ENCODE measurements around the gene HNRNPA0. TPM values are rescaled to one million over a fixed set of nuclear protein-coding genes. Genes with fewer than 3 reads are reported as not detected.
"Not testable (repeated sequence)": the region's sequence is repeated elsewhere in the genome, so short reads cannot be mapped to it uniquely, and the experiment has no call there.

HNRNPA0 gene
- total and polyA plus RNA-seq, 12 donors = 7.9 to 23.8 (median 17.4) TPM

DNA sequence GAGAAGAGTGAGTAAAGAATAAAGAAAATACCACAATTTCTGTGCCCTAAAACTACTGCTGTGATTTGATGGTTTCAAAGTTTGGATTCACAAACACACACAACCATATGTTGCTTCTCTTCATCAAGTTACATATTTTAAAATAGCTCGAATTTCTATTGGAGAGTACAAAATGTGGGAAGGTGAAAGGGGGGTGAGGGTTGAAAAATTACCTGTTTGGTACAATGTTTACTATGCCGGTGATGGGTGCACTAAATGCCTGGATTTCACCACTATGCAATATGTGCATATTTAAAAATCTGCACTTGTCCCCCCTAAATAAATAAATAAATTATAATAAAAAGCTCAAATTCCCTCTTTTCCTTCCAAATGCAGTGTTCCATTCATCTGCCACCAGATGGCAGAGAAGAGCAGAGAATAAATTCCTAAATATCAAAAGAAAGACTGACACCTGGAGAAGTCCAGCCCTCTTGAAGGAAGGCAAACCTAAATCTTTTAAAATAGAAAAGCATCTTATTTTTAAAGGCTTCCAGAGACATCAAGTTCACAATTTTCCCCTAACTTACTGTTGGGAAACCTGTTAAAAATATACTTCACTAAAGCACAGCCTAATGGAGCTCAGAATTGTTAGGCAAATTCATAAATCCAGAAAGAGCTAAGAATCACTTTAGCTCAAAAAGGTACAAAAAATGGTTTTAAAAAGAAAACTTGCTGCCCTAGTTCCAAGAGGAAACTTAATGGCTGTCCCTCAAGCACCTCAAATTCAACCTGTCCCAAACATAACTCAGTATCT is 24.8 kb upstream of the HNRNPA0 start:
- H3K27ac ChIP-seq = no peak overlapping the region
- ATAC-seq (no peak), DNase-seq (no peak)
- WGBS, 2 donors = 52 to 60% methylated on average over 2 of the region's 2 CpGs
- H3K4me1 ChIP-seq = peaks cover 0 to 13% (median 0%) of the 10 kb centered on the region in 9 donors
- TF ChIP-seq, protein P1, sequence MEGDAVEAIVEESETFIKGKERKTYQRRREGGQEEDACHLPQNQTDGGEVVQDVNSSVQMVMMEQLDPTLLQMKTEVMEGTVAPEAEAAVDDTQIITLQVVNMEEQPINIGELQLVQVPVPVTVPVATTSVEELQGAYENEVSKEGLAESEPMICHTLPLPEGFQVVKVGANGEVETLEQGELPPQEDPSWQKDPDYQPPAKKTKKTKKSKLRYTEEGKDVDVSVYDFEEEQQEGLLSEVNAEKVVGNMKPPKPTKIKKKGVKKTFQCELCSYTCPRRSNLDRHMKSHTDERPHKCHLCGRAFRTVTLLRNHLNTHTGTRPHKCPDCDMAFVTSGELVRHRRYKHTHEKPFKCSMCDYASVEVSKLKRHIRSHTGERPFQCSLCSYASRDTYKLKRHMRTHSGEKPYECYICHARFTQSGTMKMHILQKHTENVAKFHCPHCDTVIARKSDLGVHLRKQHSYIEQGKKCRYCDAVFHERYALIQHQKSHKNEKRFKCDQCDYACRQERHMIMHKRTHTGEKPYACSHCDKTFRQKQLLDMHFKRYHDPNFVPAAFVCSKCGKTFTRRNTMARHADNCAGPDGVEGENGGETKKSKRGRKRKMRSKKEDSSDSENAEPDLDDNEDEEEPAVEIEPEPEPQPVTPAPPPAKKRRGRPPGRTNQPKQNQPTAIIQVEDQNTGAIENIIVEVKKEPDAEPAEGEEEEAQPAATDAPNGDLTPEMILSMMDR (IDR thresholded peaks at IDR 0.05) = peak; percentile 56 to 88 (median 81)
- no peaks in the 10 kb centered on the region for H3K27me3 ChIP-seq
- H3K9me3 ChIP-seq = no peaks in the 10 kb centered on the region
- intact Hi-C loops (cut with DNase I) = loop anchor here in 6 of 10 donors (5.0 to 10.0 kb wide), 6 partner anchors 43 to 356 kb away; partner anchors contain the start of genes NME5 (in 3 of the 6), FAM13B (in 1 of the 6) and PKD2L2 (in 1 of the 6)
- no peak overlapping the region for H3K4me3 ChIP-seq
- no peaks in the 10 kb centered on the region for H3K36me3 ChIP-seq

DNA sequence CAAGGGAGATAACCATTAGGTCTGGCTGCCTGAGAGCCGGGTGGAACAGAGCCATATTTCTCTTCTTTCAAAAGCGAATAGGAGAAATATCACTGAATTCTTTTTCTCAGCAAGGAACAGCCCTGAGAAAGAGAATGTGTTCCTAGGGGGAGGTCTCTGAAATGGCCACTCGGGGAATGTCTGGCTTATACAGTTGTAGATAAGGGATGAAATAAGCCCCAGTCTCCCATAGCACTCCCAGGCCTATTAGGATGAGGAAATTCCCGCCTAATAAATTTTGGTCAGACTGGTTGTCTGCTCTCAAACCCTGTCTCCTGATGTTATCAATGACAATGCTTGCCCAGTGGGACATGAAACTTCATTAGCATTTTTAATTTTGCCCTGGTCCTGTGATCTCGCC is 13.8 kb upstream of the HNRNPA0 start:
- Histone ChIP-seq H3K36me3 (peaks cover 0 to 12% (median 0%) of the 10 kb centered on the region in 9 donors), H3K9me3 (peaks cover 0 to 29% (median 15%) of the 10 kb centered on the region in 11 donors)
- H3K27me3 ChIP-seq; H3K4me3 ChIP-seq; ATAC-seq; intact Hi-C loops (cut with DNase I); H3K4me1 ChIP-seq; H3K27ac ChIP-seq; DNase-seq: not testable (repeated sequence)
- 94 to 97% methylated on average over 5 of the region's 5 CpGs for WGBS, 2 donors

DNA sequence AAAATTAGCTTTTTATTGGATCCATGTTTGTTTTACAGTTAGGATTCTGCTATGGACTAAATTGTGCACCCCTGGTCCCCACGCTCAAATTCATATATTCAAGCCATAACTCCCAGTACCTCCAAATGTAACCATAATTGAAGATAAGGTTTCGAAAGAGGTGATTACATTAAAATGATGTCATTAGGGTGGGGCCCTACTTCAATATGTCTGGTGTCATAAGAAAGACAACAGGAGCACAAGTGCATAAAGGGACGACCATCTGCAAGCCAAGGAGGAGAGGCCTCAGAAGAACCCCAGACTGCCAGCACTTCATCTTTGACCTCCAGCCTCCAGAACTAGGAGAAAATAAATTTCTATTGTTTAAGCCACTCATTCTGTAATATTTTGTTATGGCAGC is 7.4 kb upstream of the HNRNPA0 start:
- TF ChIP-seq, protein P1 (IDR thresholded peaks at IDR 0.05) = no peak
- Histone ChIP-seq H3K27me3 (no peaks in the 10 kb centered on the region), H3K4me1 (no peaks in the 10 kb centered on the region), H3K27ac (no peak overlapping the region), H3K4me3 (no peak overlapping the region), H3K36me3 (peaks cover 0 to 14% (median 0%) of the 10 kb centered on the region in 9 donors), H3K9me3 (no peaks in the 10 kb centered on the region)
- intact Hi-C loops (cut with DNase I) = no loop called here
- no peak for DNase-seq
- WGBS, 2 donors = 87 to 89% methylated on average over 3 of the region's 3 CpGs
- no peak for ATAC-seq

DNA sequence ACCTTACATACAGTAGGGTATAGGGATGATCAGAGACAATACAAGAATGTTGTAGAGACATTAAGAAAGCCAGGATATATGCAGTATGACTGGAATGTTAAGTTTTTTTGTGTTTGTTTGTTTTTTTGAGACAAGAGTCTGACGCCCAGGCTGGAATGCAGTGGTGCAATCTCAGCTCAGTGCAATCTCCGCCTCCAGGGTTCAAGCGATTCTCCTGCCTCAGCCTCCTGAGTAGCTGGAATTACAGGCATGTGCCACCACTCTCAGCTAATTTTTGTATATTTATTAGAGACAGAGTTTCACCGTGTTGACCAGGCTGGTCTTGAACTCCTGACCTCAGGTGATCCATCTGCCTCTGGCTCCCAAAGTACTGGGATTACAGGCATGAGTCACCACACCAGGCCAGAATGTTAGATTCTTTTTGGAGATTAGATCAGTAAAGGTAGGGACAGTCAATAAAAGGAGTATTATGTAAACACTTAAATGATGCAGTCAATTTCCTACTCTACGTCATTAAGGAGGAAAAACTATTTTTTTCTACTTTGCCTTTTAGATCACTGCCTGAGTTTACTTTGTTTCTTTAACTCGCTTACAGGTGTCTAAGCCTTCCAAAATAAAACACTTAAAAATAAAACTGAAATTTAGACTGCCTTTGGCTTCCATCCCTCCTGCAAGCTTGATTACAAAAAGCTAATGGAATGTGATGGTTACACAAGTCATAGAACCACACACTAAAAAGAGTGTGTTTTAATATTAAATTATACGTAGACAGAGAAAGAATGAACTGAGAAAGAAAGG is 6.8 kb upstream of the HNRNPA0 start:
- no peaks in the 10 kb centered on the region for H3K27me3 ChIP-seq
- TF ChIP-seq, protein P1 (IDR thresholded peaks at IDR 0.05) = no peak
- DNase-seq (no peak), ATAC-seq (no peak)
- H3K4me1 ChIP-seq = no peaks in the 10 kb centered on the region
- H3K36me3 ChIP-seq = peaks cover 0 to 14% (median 0%) of the 10 kb centered on the region in 9 donors
- intact Hi-C loops (cut with DNase I) = no loop called here
- 92 to 95% methylated on average over 7 of the region's 7 CpGs for WGBS, 2 donors
- no peaks in the 10 kb centered on the region for H3K9me3 ChIP-seq
- no peak overlapping the region for H3K4me3 ChIP-seq
- H3K27ac ChIP-seq = no peak overlapping the region

Measured in heart right ventricle (tissue), 16 donors.